Measurements from ENCODE around the gene RBBP8.

DNA sequence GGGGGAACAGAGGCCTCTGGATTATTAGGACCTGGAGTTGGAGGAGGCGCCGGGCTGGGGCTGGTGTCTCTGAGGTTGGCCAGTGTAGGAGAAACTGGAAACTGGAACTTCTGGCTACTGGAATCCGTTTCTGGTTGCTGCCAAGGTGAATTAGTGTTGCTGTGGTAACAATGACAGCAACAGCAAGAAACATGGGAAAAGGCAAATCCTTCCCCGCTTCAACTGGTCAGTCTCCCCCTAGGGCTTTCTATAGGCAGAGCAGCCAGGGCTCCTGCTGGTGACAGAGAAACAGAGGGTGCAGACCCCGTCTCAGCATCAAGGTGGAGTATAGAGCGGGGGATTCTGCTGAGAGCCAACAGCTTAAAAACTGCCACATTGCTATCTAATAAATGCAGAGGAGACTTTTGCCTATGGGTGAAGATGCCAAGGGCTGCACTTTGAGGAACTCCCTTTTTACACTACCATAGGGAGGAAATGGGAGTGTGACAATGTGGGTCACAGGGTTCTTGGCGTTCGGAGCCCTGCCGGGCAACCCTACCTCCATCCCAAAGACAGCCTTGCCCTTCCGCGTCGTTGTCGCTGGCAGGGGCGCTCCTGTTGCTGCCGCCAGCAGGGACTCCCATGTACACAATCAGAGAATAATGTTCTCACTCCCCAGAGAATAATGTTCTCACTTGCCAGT, 120.8 kb downstream of the RBBP8 start:
- TF ChIP-seq POLR2A (IDR thresholded peaks at IDR 0.05; ENCODE audit: low read depth): no peak
- TF ChIP-seq, protein P1, sequence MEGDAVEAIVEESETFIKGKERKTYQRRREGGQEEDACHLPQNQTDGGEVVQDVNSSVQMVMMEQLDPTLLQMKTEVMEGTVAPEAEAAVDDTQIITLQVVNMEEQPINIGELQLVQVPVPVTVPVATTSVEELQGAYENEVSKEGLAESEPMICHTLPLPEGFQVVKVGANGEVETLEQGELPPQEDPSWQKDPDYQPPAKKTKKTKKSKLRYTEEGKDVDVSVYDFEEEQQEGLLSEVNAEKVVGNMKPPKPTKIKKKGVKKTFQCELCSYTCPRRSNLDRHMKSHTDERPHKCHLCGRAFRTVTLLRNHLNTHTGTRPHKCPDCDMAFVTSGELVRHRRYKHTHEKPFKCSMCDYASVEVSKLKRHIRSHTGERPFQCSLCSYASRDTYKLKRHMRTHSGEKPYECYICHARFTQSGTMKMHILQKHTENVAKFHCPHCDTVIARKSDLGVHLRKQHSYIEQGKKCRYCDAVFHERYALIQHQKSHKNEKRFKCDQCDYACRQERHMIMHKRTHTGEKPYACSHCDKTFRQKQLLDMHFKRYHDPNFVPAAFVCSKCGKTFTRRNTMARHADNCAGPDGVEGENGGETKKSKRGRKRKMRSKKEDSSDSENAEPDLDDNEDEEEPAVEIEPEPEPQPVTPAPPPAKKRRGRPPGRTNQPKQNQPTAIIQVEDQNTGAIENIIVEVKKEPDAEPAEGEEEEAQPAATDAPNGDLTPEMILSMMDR (IDR thresholded peaks at IDR 0.05): peak in 1 of 3 experiments; percentile 28
- no peak for TF ChIP-seq POLR2AphosphoS5 (IDR thresholded peaks at IDR 0.05)

Measured in esophagus muscularis mucosa (tissue), 3 donors.